Measurements from ENCODE around the gene RIPPLY3.
A peak's percentile ranks its signal among the peaks of the same experiment; 100 is the strongest.

RIPPLY3 gene

DNA sequence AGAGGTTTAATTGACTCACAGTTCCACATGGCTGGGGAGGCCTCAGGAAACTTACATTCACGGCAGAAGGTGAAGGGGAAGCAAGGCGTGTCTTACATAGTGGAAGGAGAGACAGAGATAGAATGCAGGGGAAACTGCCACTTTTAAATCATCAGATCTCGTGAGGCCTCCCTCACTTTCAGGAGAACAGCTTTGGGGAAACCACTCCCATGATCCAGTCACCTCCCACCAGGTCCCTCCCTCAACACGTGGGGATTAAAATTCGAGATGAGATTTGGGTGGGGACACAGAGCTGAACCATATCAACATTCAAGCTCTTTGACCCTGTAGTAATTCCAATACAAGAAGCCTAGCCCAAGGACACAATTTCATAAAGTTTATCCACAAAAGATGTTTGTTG, 52.7 kb downstream of the RIPPLY3 start:
- ATAC-seq, result no peak
- TF ChIP-seq ZNF8 (CRISPR knock-in tag; IDR thresholded peaks at IDR 0.05), result no peak
- no peak for TF ChIP-seq ISL1 (CRISPR knock-in tag; IDR thresholded peaks at IDR 0.05)
- TF ChIP-seq SNAI2 (CRISPR knock-in tag; IDR thresholded peaks at IDR 0.05), result no peak
- TF ChIP-seq CSDC2 (CRISPR knock-in tag; IDR thresholded peaks at IDR 0.05), result no peak
- no peak for TF ChIP-seq ZNF70 (CRISPR knock-in tag; IDR thresholded peaks at IDR 0.05)
- no peak for TF ChIP-seq ZNF565 (CRISPR knock-in tag; conservative IDR thresholded peaks at IDR 0.05; ENCODE audit: low read depth)
- TF ChIP-seq TSHZ2 (CRISPR knock-in tag; IDR thresholded peaks at IDR 0.05), result no peak
- TF ChIP-seq RARB (CRISPR knock-in tag; IDR thresholded peaks at IDR 0.05), result no peak
- TF ChIP-seq CSRNP3 (CRISPR knock-in tag; IDR thresholded peaks at IDR 0.05), result no peak
- TF ChIP-seq ARNTL (CRISPR knock-in tag; IDR thresholded peaks at IDR 0.05; ENCODE audit: borderline replicate concordance, low read depth), result no peak
- TF ChIP-seq PPARA (CRISPR knock-in tag; IDR thresholded peaks at IDR 0.05; ENCODE audit: borderline replicate concordance), result no peak
- no peak for TF ChIP-seq CREB5 (CRISPR knock-in tag; IDR thresholded peaks at IDR 0.05; ENCODE audit: low read depth)
- no peak for TF ChIP-seq PATZ1 (CRISPR knock-in tag; IDR thresholded peaks at IDR 0.05; ENCODE audit: borderline replicate concordance)
- TF ChIP-seq TCF4 (CRISPR knock-in tag; IDR thresholded peaks at IDR 0.05; ENCODE audit: borderline replicate concordance), result no peak
- TF ChIP-seq POU6F1 (CRISPR knock-in tag; IDR thresholded peaks at IDR 0.05; ENCODE audit: borderline replicate concordance, low read depth), result no peak
- no peak for TF ChIP-seq ZFP30 (CRISPR knock-in tag; IDR thresholded peaks at IDR 0.05)

DNA sequence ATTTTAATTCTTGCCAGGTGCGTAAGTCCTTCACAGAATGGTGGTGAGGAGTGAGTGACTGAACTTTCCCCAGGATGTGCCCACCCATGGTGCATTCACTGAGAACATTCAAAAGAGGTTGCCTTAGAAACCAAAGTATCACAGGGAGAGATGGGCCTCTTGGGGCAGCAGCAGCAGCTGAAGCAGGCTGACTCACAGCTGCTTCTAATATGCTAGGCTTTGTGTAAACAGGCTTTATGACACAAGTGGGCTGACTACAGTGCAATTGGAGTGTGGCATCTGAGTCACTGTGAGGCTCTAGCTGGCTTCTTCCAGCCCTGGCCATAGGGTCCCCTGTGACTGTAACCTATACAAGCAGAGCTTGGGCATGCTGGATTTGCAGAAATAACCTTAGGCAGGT, 53.8 kb downstream of the RIPPLY3 start:
- TF ChIP-seq RARB (CRISPR knock-in tag; IDR thresholded peaks at IDR 0.05) (no peak), POU6F1 (CRISPR knock-in tag; IDR thresholded peaks at IDR 0.05; ENCODE audit: borderline replicate concordance, low read depth) (no peak), TCF4 (CRISPR knock-in tag; IDR thresholded peaks at IDR 0.05; ENCODE audit: borderline replicate concordance) (peak; percentile 53; the same call in 1 of the 2 replicates)
- peak; percentile 97 for ATAC-seq

DNA sequence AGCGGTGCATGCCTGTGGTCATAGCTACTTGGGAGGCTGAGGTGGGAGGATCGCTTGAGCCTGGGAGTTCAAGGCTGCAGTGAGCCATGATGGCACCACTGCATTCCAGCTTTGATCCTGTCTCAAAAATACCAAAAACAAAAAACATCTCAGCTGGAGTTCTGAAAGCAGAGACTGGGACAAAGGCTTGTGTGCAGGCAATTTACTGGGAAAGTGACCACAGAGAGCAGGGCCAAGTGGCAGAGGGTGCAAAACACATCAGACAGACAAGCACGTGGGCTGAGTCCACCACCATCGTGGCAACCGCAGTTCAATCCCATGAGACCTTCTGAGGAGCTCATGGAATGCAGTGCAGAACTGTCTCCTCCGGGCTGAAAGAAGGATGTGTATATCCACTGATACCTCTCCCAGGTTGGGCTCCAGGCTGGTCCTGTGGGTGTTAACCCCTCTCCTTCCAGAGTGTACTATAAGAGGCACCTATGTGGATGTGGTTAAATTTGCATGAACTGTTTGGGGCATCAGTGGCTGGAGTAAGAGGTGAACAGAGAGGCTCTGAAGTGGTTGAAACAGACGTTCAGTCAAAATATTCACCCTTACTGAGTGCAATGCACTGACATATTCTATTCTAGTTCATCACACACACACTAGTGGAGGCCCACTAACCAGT, 55.6 kb downstream of the RIPPLY3 start:
- ATAC-seq, result no peak
- no peak for TF ChIP-seq CREB5 (CRISPR knock-in tag; IDR thresholded peaks at IDR 0.05; ENCODE audit: low read depth)
- TF ChIP-seq ESRRG (CRISPR knock-in tag; IDR thresholded peaks at IDR 0.05), result no peak
- TF ChIP-seq ZNF565 (CRISPR knock-in tag; conservative IDR thresholded peaks at IDR 0.05; ENCODE audit: low read depth), result no peak
- TF ChIP-seq GLIS3 (CRISPR knock-in tag; IDR thresholded peaks at IDR 0.05), result no peak
- TF ChIP-seq ZNF8 (CRISPR knock-in tag; IDR thresholded peaks at IDR 0.05), result no peak
- TF ChIP-seq BACH2 (CRISPR knock-in tag; IDR thresholded peaks at IDR 0.05; ENCODE audit: borderline replicate concordance), result no peak
- no peak for TF ChIP-seq PPARA (CRISPR knock-in tag; IDR thresholded peaks at IDR 0.05; ENCODE audit: borderline replicate concordance)
- TF ChIP-seq TCF4 (CRISPR knock-in tag; IDR thresholded peaks at IDR 0.05; ENCODE audit: borderline replicate concordance), result no peak
- TF ChIP-seq RARB (CRISPR knock-in tag; IDR thresholded peaks at IDR 0.05), result no peak
- TF ChIP-seq ARNTL (CRISPR knock-in tag; IDR thresholded peaks at IDR 0.05; ENCODE audit: borderline replicate concordance, low read depth), result no peak
- no peak for TF ChIP-seq SNAI2 (CRISPR knock-in tag; IDR thresholded peaks at IDR 0.05)
- TF ChIP-seq TOX (CRISPR knock-in tag; IDR thresholded peaks at IDR 0.05; ENCODE audit: borderline replicate concordance), result no peak
- TF ChIP-seq ZNF70 (CRISPR knock-in tag; IDR thresholded peaks at IDR 0.05), result no peak
- TF ChIP-seq ISL1 (CRISPR knock-in tag; IDR thresholded peaks at IDR 0.05), result no peak

All from SK-N-SH treated with all-trans-retinoic acid at 6 μM for 48 hours (cell line).